MM.1S (cell line): ENCODE measurements around the gene ATF1.

ENCODE experiments used
- DNase-seq: peaks from one replicate; pipeline ENCODE4 v3.0.0-alpha.2; 2015
- H2AFZ ChIP-seq: fragments of 300-600 bp; sonication (generic); 2 replicates; pipeline ENCODE4 v1.6.0; 2016; ENCODE audit warnings: antibody characterized with exemption, low read length
- H3F3A ChIP-seq: fragments of 300-600 bp; sonication (generic); 2 replicates; pipeline ENCODE4 v1.6.1; 2016; ENCODE audit warnings: mild to moderate bottlenecking, antibody characterized with exemption, low read length, moderate library complexity, mixed read lengths; ENCODE audit not compliant: insufficient read depth
- H3K27ac ChIP-seq: fragments of 300-600 bp; sonication (generic); 2 replicates; pipeline ENCODE4 v1.5.1; 2016; ENCODE audit warnings: mild to moderate bottlenecking, low read length
- H3K27me3 ChIP-seq: fragments of 300-600 bp; sonication (generic); replicated peaks from 2 replicates; pipeline ENCODE4 v1.6.0; 2016; ENCODE audit warnings: low read length; ENCODE audit not compliant: insufficient read depth
- H3K36me3 ChIP-seq: fragments of 300-600 bp; sonication (generic); replicated peaks from 2 replicates; pipeline ENCODE4 v1.6.1; 2016; ENCODE audit warnings: mild to moderate bottlenecking, low read length, mixed read lengths; ENCODE audit not compliant: insufficient read depth
- H3K4me1 ChIP-seq: fragments of 300-600 bp; sonication (generic); 2 replicates; pipeline ENCODE4 v1.6.1; 2016; ENCODE audit warnings: low read length, mixed read lengths
- H3K4me2 ChIP-seq: fragments of 300-600 bp; sonication (generic); 2 replicates; pipeline ENCODE4 v1.6.0; 2016; ENCODE audit warnings: low read depth, low read length
- H3K4me3 ChIP-seq: fragments of 300-600 bp; sonication (generic); 2 replicates; pipeline ENCODE4 v1.5.1; 2016; ENCODE audit warnings: low read length, mixed read lengths
- H3K79me2 ChIP-seq: fragments of 300-600 bp; sonication (generic); 2 replicates; pipeline ENCODE4 v1.6.1; 2016; ENCODE audit warnings: mixed run types, low read length, mixed read lengths
- H3K9ac ChIP-seq: fragments of 300-600 bp; sonication (generic); 2 replicates; pipeline ENCODE4 v1.6.1; 2016; ENCODE audit warnings: low read length, mixed read lengths
- H3K9me2 ChIP-seq: fragments of 300-600 bp; sonication (generic); replicated peaks from 2 replicates; pipeline ENCODE4 v1.6.1; 2016; ENCODE audit warnings: mild to moderate bottlenecking, low read length, mixed read lengths; ENCODE audit not compliant: insufficient read depth
- H3K9me3 ChIP-seq: fragments of 300-600 bp; sonication (generic); replicated peaks from 2 replicates; pipeline ENCODE4 v1.6.1; 2016; ENCODE audit warnings: mild to moderate bottlenecking, low read length, mixed read lengths; ENCODE audit not compliant: insufficient read depth
- H4K20me1 ChIP-seq: fragments of 300-600 bp; sonication (generic); 2 replicates; pipeline ENCODE4 v1.6.1; 2016; ENCODE audit warnings: mild to moderate bottlenecking, low read length, moderate library complexity, mixed read lengths; ENCODE audit not compliant: insufficient read depth
- CTCF ChIP-seq: fragments of 300-600 bp; sonication (generic); IDR thresholded peaks from 2 replicates; pipeline ENCODE4 v1.5.1; 2016; ENCODE audit warnings: antibody characterized with exemption, low read length, mixed read lengths
- EZH2 ChIP-seq: fragments of 300-600 bp; sonication (generic); optimal IDR thresholded peaks from 2 replicates; pipeline ENCODE3; 2017; ENCODE audit warnings: low read depth, mild to moderate bottlenecking, antibody characterized with exemption, low read length, mixed read lengths
- EZH2phosphoT487 ChIP-seq: fragments of 300-600 bp; sonication (generic); IDR thresholded peaks from 2 replicates; pipeline ENCODE4 v1.6.1; 2018; ENCODE audit warnings: antibody characterized with exemption, low read length

The ATF1 gene

GRCh38 chr12:50763639-50764285, at the start of gene ATF1:
ATF1 (plus strand) TSS chr12:50764101; CDS start chr12:50780146, 16,045 bp downstream.
- Histone ChIP-seq H2AFZ (peak within 1 kb of the TSS; percentile 95), H3K36me3 (no peaks in the 10 kb centered on the region), H3K9me2 (no peaks in the 10 kb centered on the region), H3K4me2 (peak within 1 kb of the TSS; percentile 68), H3K27me3 (no peaks in the 10 kb centered on the region), H3K9me3 (no peaks in the 10 kb centered on the region), H3K4me1 (peaks cover 13% of the 10 kb centered on the region; the same call in 1 of the 2 replicates), H3K9ac (peak within 1 kb of the TSS; percentile 98), H3K4me3 (peak within 1 kb of the TSS; percentile 84), H3K79me2 (peaks cover 50% of the 10 kb centered on the region), H3F3A (peaks cover 18% of the 10 kb centered on the region), H4K20me1 (no peaks in the 10 kb centered on the region), H3K27ac (peak within 1 kb of the TSS; percentile 91)
- peak; percentile 91 for DNase-seq
- TF ChIP-seq EZH2, result no peak
- no peak for TF ChIP-seq EZH2phosphoT487
- TF ChIP-seq CTCF, result no peak

- H4K20me1 ChIP-seq, result no peaks in the 10 kb centered on the region
- H3K36me3 ChIP-seq, result no peaks in the 10 kb centered on the region
- no peaks in the 10 kb centered on the region for H3K9me2 ChIP-seq
- H2AFZ ChIP-seq, result no peak overlapping the region
- TF ChIP-seq EZH2, result no peak
- TF ChIP-seq EZH2phosphoT487, result no peak
- no peak overlapping the region for H3K9ac ChIP-seq
- no peak overlapping the region for H3K4me2 ChIP-seq
- no peaks in the 10 kb centered on the region for H3K9me3 ChIP-seq
- no peak overlapping the region for H3K4me3 ChIP-seq
- no peaks in the 10 kb centered on the region for H3K4me1 ChIP-seq
- DNase-seq, result no peak
- H3F3A ChIP-seq, result no peaks in the 10 kb centered on the region
- no peaks in the 10 kb centered on the region for H3K79me2 ChIP-seq
- H3K27ac ChIP-seq, result no peak overlapping the region
- H3K27me3 ChIP-seq, result no peaks in the 10 kb centered on the region
Observed at GRCh38 chr12:50715174-50715573, 48.7 kb upstream of the ATF1 start.

- Histone ChIP-seq H3K4me2 (no peak overlapping the region), H3K36me3 (no peaks in the 10 kb centered on the region), H3F3A (no peaks in the 10 kb centered on the region), H3K9ac (no peak overlapping the region), H3K9me2 (no peaks in the 10 kb centered on the region), H3K9me3 (no peaks in the 10 kb centered on the region), H3K79me2 (no peaks in the 10 kb centered on the region), H3K4me3 (no peak overlapping the region), H3K4me1 (no peaks in the 10 kb centered on the region), H3K27me3 (no peaks in the 10 kb centered on the region), H4K20me1 (no peaks in the 10 kb centered on the region), H3K27ac (no peak overlapping the region), H2AFZ (no peak overlapping the region)
- TF ChIP-seq EZH2 (no peak), CTCF (no peak), EZH2phosphoT487 (no peak)
- no peak for DNase-seq
Observed at GRCh38 chr12:50718760-50719159, 45.1 kb upstream of the ATF1 start.

GRCh38 chr12:50720085-50720484, 43.8 kb upstream of the ATF1 start:
- no peaks in the 10 kb centered on the region for H3K36me3 ChIP-seq
- no peaks in the 10 kb centered on the region for H3K9me3 ChIP-seq
- H3K4me2 ChIP-seq, result no peak overlapping the region

More at GRCh38 chr12:50720085-50720484, 43.8 kb upstream of the ATF1 start:
- no peaks in the 10 kb centered on the region for H3K9me2 ChIP-seq
- DNase-seq, result no peak
- H3K27ac ChIP-seq, result no peak overlapping the region
- H3K27me3 ChIP-seq, result no peaks in the 10 kb centered on the region
- H3K4me3 ChIP-seq, result no peak overlapping the region
- H2AFZ ChIP-seq, result no peak overlapping the region
- TF ChIP-seq EZH2 (no peak), CTCF (no peak)
- no peaks in the 10 kb centered on the region for H4K20me1 ChIP-seq
- H3K4me1 ChIP-seq, result no peaks in the 10 kb centered on the region
- no peak overlapping the region for H3K9ac ChIP-seq
- H3F3A ChIP-seq, result no peaks in the 10 kb centered on the region
- H3K79me2 ChIP-seq, result no peaks in the 10 kb centered on the region
